ENCODE data around the gene SRGAP3. TPM values are rescaled to one million over a fixed set of nuclear protein-coding genes. Genes with fewer than 3 reads are reported as not detected.
"Not testable (repeated sequence)": the region's sequence is repeated elsewhere in the genome, so short reads cannot be mapped to it uniquely, and the experiment has no call there.

SRGAP3 gene
- 5.3 and 5.9 TPM in 2 replicates for total RNA-seq
- polyA plus RNA-seq (2012), result 2.0 TPM

DNA sequence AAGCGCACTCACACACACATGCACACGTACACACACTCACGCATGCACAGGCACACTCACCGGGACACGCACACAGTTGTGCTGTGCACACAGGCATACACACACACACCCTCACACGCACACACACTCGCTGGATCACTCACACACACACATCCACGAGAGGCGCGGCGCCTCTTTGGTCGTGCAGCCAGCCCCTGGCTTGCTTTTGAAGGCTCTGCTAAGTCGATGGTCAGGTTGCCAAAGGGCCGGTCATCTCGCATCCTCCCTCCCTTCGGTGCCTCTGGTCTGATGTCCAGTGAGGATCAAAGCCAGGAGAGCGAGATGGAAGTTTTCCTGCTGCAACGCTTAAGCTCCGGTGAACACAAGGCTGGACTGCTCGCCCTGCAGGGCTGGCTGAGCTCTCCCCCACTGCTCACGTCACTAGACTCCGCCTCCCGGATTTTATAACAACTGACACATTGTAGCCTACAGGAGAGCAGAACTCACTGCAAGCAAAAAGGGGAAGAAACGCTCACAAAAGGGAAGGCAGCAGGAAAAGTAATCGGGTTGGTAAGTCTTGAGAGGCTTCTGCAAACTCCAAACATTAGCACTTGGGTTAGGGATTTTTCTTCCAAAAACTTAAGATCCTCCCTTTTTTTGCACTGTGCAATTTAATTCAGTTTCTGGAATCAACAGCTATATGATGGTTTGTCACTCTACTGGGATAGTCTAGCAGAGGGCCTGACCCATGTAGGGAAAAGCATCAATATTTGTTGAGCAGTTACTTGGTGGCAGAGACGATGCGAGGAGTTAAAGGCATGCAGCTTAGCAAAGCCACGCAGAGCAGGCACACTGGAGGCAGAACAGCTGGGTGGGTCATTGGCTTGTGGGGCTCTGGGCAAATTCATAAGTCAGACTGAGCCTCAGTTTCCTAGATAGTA is at the start of gene SRGAP3:
SRGAP3 (minus strand) TSS at position 374 of the 920 bp plus-strand sequence. CDS start 695 bp downstream, outside the sequence.
- DNase-seq (ENCODE audit: low read depth), result peak; percentile 86

DNA sequence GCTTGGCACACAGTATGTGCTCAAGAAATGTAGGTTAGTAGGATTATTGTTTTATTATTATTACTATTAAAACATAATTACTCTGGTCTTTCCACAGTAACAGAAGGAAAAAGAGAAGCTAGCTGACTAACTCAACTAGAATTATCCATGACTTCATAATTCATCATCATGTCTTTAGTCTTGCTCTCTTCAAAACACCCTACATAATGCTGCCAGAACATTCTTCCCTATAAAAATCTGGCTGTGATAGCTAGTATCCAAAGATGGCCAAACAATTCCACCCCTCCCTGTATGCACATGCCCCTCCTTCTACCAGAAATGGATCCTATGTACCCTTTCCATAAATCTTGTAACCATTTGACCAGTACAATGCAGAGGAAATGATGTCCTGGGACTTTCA is 48.8 kb upstream of the SRGAP3 start:
- no peak for DNase-seq (ENCODE audit: low read depth)

DNA sequence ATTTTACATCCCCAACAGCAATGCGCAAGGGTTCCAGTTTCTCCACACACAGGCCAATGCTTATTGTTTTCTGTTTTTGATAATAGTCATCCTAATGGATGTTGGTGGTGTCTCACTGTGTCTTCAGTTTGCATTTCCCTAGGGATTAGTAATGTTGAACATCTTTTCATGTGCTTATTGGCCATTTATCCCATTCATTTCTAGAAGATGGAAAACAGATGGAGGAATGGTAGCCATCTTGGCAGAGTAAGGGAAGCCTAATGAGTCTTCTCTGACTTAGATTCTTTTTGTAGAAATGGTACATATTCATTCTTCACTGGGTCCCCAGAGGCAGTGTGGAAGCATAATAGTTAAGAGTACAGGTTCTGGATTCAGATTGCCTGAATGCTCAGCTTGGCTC is 46.8 kb upstream of the SRGAP3 start:
- no peak for DNase-seq (ENCODE audit: low read depth)

DNA sequence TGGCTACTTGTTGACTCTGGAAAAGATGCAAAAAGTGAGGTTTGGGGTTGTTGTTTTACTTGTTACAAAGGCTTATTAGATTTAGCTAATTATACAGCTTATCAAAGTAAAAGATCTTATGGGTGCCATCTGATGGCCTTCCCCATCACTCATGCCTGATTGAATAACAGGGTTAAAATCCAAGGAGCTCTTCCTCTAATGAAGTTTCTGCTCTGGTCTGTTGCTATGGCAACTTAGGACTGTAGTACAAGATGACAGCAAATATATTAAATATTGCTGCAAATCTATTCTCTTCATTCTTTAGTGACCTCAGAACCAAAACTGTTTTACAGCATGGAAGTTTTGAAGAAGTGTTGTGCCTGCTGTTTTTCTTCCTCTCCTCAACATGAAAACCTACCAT is 45.6 kb upstream of the SRGAP3 start:
- DNase-seq (ENCODE audit: low read depth), result no peak

DNA sequence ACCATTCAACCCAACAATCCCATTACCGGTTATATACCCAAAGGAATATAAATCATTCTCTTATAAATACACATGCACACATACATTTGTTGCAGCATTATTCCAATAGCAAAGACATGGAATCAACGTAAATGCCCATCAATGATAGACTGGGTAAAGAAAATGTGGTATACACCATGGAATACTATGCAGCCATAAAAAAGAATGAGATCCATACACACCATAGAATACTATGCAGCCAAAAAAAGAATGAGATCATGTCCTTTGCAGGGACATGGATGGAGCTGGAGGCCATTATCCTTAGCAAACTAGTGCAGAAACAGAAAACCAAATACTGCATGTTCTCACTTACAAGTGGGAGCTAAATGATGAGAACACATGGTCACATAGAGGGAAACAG is 44.5 kb upstream of the SRGAP3 start:
- not testable (repeated sequence) for DNase-seq (ENCODE audit: low read depth)

DNA sequence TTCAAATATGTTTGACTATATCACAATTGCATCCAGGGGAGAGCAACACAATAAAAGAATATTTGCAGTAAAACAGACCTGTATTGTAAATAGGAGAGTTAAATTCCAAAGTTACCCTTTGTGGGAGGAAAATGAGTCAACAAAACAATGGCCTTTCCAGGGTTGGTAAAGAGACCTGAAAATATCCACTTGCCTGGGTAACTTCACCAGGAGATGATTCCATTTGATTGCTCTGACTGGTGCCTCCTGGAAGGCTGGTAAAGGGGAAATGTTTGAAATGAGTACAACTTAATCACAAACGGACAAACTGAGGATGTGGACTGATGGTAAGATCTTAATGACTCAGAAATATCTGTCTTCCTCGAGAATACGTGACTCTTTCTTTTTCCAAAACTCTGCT is 43.6 kb upstream of the SRGAP3 start:
- no peak for DNase-seq (ENCODE audit: low read depth)

DNA sequence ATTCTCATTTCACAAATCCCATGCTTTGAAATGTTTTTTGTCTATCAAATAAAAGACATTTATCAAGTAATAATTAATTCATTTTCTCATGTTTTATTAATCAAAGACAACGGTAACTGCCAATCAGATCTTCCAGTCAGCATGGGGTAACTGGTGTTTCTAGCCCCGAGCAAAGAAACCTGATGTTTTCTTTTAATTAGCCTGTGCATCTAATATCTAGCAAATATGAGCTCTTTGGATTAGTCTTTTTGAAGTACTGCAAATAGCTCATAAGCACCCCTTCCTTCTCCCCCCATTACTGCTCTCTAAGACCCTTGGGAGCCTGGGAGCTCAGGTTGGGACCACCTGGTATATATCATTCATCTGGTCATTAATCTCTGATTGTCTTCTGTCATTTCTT is 43.1 kb upstream of the SRGAP3 start:
- DNase-seq (ENCODE audit: low read depth), result no peak

DNA sequence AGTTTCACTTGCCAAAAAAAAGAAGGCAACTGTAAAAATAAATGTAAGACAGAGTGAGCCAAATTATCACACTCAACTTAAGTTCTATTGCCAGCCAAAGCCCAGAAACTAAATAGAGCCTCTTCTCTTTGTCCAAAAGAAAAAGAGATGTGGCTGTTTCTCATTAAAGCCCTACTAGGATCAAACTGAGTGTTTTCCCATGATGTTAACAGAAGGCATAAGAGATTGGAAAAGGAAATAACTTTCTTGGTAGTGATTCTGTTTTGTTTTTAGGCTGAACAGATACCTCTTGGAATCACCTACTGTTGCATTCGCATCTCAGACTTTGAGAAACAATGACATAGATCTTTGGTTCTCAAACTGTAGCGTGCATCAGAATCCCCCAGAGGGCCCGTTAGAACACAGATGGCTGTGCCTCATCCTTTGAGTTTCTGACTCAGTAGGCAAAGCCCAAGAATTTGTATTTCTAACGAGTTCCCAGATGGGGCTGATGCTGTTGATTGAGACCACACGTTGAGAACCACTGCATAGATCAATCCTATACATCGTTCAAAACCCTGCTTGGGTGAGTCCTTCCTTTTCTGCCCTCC is 42.5 kb upstream of the SRGAP3 start:
- DNase-seq (ENCODE audit: low read depth), result no peak

DNA sequence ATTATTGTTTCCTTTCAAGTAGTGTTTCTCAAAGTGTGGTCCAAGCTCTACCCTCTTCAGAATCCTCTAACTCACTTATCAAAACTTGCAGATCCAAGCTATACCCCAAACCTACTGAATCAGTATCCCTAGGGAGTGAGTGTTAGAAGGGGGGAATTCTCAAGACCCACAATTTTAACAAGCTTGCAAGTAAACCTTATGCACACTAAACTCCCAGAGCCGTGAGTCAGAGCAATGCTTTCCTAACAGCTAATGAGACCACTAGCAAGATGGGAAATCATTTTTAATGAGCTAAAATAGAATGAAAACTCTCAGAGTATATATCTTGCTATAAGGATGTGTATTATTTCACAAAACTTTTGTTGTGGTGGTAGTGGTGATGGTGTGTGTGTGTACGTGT is 41.1 kb upstream of the SRGAP3 start:
- DNase-seq (ENCODE audit: low read depth), result no peak

DNA sequence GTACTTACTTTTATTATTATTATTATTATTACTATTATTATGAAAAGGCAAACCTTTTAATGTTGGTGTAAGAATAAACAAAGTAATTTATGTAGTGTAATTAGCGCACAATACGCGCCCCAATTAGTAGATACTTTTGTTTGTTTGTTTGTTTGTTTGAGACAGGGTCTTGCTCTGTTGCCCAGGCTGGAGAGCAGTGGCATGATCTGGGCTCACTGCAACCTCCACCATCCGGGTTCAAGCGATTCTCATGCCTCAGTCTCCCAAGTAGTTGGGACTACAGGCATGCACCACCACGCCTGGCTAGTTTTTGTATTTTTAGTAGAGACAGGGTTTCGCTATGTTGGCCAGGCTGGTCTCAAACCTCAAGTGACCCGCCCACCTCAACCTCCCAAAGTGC is 32.1 kb upstream of the SRGAP3 start:
- not testable (repeated sequence) for DNase-seq (ENCODE audit: low read depth)

DNA sequence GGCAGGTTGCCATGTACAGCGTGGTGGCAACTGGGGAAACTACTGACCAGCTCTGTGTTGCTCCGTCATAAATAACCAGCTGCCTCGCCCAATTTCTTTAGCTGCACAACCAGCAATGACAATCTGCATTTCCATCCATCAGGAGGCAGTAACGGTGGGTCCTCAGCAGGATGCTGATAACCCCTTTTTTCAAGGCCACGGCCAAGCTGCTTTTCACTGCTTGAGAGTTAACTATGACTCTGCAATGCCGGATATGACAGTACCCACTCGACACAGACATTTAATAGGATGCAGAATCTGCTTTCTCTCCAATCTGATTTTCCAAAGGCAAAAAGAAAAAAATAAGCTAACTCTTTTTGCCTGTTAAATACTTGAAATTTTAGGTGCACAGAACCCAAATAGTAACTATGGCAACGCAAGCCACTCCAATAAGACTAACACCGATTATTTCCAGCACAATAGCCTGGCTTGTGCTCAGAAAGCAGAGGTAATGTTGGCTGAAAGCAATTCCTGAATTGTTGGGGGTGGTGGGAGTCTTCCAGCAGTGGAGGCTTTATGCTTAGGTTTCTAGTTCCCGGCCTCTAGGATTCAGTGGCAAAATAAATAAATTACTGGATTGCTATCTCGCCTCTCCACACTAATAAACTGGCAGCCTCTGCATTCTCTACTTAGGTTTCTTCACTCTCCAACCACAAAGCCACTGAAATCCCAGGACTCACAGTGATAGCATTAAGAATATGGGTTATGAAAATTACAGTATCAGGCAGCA is 31.2 kb upstream of the SRGAP3 start:
- peak; percentile 51 for DNase-seq (ENCODE audit: low read depth)

DNA sequence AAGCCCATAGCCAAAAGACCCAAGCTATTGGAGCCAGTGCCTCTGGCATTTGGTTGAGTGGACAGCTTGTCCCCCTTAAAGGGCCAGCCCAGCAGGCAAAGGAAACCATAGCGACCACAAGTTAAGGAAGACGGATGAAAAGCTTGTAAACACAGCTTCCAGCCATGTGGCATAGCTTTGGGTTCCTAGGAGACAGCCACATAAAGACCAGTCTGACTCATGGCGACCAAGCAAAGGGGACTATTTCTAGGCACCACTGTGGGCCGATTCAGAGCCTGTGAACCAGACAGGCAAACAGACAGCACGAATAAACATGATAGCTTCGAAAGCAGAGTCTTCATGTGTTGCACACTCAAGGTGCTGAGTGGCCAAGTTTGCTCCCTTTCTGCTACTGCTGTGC is 30.5 kb upstream of the SRGAP3 start:
- DNase-seq (ENCODE audit: low read depth), result peak; percentile 72

DNA sequence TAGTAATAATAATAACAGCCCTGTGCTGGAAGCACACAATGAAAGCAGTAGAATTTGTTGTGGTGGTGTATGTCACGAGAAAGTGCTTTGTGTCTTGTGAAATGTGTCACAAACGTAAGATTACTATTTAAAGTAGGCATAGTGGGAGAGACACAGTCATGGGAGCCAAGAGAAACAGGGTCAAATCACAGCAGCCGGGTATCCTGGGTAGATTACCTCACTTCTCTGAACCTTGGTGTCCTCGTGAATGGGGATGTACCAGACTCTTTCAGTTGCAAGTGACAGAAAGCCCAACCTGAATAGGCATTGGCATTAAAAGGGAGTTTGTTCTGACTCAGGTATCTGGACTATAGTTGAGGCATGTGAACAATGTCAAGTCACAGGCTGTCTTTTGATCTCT is 29.1 kb upstream of the SRGAP3 start:
- DNase-seq (ENCODE audit: low read depth), result peak; percentile 6

DNA sequence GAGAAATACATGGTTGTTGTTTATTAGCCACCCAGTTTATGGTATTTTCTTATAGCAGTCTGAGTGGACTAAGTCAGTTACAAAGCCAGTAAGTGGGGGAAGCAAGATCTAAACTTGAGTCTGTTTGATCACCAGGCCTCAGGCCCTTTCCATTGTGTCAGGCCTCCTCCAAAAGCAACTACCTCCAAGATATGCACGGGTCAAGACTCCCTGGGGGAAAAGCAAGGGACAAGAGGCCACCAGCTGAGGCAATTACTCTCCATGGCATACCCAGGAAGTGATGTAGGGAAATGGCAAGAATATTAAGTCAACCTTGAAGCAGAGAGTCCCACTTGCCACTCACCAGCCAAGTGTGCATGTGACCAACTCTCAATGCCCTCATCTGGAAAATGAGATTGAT is 28.6 kb upstream of the SRGAP3 start:
- DNase-seq (ENCODE audit: low read depth), result no peak

DNA sequence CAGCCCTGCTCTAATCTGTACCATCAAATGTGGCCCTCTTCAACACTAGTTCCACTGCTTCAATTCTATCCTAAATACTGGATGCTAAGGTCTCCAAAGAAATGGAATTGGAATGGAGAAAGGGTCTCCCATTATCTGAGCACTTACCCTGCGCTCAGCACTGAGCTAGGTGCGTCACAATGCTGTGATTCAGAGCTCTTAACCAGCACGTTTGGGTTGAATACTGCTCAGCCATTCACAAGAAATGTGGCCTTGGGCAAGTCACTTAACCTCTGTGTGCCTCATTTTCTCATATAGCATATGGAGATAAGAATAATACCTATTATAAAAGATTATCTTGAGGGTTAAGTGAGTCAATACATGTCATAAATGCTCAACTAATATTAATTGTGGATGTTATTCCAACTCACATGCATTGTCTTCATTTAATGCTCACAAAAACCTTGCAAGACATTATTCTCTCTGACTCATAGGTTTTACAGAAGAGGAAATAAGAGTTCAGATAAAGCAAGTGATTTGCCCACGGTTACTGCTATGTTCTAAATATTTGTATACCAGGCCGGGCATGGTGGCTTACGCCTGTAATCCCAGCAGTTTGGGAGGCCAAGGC is 27.4 kb upstream of the SRGAP3 start:
- DNase-seq (ENCODE audit: low read depth), result no peak

DNA sequence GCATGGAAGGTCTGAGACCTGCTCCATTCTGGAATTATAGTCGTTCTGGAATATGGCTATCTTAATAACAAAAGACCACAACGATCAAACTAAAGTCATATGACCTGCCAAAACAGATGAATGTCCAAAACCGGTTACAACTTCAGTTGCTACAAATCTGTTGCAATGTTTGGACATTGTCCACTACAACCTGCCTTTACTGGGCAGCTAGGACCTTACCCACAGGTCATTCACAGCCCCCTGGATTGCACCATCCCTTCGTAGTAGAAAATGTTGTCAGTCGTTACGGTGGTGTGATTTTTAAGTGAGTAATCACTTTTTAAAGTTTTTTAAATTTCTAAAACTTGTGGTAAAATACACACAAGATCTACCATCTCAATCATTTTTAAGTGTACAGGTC is 22.5 kb upstream of the SRGAP3 start:
- DNase-seq (ENCODE audit: low read depth), result no peak

DNA sequence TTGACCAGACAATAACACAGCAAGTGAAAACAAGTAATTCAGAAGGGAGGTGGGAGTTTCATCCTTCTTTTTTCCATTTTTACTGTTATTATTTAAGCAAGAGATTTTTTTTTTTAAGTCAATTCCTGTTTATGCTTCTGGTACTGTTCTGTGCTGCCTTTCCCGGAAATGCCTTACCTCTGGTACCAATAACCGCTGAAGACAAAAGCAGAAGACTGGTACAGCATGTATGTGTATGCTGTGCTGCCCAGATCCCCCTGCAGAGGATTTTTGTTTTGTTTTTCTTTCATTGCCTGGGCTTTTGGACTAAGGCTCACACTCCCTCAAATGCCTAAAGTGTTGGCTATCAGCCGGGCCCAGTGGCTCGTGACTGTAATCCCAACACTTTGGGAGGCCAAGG is 21.3 kb upstream of the SRGAP3 start:
- DNase-seq (ENCODE audit: low read depth), result no peak

DNA sequence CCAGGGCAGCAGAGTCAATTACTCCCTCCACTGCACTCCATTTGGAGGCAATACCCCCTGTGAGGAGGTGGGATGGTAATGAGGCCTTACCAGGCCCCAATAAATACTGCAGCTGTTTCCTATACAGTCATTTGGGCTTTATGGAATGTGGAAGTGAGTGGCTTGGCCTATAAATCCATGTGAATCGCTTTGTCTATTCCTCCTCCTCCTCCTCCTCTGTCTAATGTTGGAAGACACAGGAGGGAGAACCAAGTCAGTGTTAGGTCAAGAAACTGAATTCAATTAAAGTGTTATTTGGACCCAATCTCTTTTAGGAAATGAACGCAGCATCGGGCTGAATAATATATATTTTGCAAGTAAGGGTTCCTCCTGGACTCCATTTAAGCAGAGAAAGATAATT is 17.3 kb upstream of the SRGAP3 start:
- DNase-seq (ENCODE audit: low read depth), result no peak

DNA sequence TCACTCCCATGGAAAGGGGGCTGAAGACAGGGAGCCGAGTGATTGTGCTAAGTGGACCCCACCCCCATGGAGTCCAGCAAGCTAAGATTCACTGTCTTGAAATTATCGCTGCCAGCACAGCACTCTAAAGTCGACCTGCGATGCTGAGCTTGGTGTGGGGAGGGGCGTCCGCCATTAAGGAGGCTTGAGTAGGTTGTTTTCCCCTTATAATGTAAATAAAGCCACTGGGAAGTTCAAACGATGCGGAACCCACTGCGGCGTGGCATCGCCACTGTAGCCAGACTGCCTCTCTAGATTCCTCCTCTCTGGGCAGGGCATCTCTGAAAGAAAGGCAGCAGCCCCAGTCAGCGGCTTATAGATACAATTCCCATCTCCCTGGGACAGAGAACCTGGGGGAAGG is 10.9 kb upstream of the SRGAP3 start:
- DNase-seq (ENCODE audit: low read depth), result no peak

DNA sequence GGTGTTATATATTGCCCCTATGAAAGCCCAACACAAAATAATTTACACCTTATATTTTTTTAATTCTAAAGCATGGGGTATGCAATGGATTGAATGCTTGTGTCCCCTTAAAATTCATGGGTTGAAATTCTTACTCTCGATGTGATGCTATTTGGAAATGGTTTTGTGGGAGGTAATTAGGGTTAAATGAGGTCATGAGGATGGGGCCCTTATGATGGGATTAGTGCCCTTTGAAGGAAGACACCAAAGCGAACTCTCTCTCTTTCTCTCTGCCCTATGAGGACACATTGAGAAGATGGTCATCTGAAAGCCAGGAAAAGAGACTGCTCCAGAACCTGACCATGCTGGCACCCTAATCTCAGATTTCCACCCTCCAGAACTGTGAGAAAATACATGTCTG is 7.6 kb upstream of the SRGAP3 start:
- no peak for DNase-seq (ENCODE audit: low read depth)

DNA sequence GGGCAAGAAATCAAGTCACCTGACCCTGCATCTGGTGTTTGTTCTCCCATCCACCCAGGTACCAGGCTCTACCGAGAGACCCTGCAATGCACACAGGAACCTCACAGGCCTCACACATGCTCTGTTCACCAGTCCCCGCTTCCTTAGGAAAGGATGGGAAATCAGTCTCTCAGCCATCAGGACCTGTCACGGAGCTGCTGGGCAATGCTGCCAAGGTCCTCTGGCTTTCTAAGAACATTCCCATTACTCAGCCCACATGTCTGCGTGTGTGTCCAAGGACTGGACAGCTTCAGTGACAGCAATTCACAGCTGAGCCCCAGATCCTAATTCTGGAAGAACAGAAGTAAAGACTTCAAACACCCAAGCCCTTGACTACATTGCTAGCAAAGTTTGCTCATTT is 6.5 kb upstream of the SRGAP3 start:
- DNase-seq (ENCODE audit: low read depth), result peak; percentile 47

DNA sequence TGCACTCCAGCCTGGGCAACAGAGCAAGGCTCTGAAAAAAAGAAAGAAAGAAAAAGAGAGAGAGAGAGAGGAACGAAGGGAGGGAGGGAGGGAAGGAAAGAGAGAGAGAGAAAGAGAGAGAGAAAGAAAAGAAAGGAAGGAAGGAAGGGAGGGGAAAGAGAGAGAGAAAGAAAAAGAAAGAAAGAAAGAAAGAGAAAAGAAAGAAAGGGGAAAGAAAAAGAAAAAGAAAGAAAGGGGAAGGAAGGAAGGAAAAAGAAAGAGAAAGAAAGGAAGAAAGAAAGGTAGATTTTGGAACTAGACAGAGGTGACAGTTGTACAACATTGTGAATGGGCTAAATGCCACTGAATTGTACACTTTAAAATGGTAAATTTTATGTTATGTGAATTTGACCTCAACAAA is 5.3 kb upstream of the SRGAP3 start:
- no peak for DNase-seq (ENCODE audit: low read depth)
